A673 (cell line): ENCODE data around the gene FXYD2. TPM values are rescaled to one million over a fixed set of nuclear protein-coding genes. Genes with fewer than 3 reads are reported as not detected.

ENCODE experiments used
- BruUV-seq: library from RNA; stranded (reverse); fragments of 400-500 nt; replicated peaks from 2 replicates; lab custom pipeline; 2021; lab: Mats Ljungman, UMichigan
- CTCF ChIA-PET: fragments of 300-600 bp; sonication (Branson Sonifier 250); formaldehyde crosslinking; loops from one replicate; lab custom pipeline; 2022; ENCODE audit warnings: antibody characterized with exemption; lab: Charles Lee
- POLR2A ChIA-PET: fragments of 300-600 bp; sonication (Branson Sonifier 250); formaldehyde crosslinking; loops from one replicate; lab custom pipeline; 2022; ENCODE audit warnings: antibody characterized with exemption; ENCODE audit not compliant: low non-redundant PET; lab: Charles Lee
- DNase-seq: peaks from one replicate; pipeline ENCODE4 v3.0.0-alpha.2; 2015; ENCODE audit warnings: low spot score
- H3K27ac ChIP-seq: fragments of 200-600 bp; sonication (generic); 2 replicates; pipeline ENCODE4 v1.5.1; 2016; ENCODE audit warnings: mixed run types, low read depth, mild to moderate bottlenecking, mixed read lengths, antibody characterized with exemption, low read length; ENCODE audit not compliant: poor library complexity, severe bottlenecking
- H3K27me3 ChIP-seq: fragments of 200-600 bp; sonication (generic); replicated peaks from 2 replicates; pipeline ENCODE4 v1.6.1; 2017; ENCODE audit warnings: mixed run types, low read depth, mild to moderate bottlenecking, mixed read lengths, antibody characterized with exemption, low read length; ENCODE audit not compliant: insufficient read depth, poor library complexity
- H3K36me3 ChIP-seq: fragments of 200-600 bp; sonication (generic); 2 replicates; pipeline ENCODE4 v1.6.1; 2016; ENCODE audit warnings: mixed run types, mild to moderate bottlenecking, mixed read lengths, antibody characterized with exemption, low read length; ENCODE audit not compliant: insufficient read depth, poor library complexity, severe bottlenecking
- H3K4me1 ChIP-seq: fragments of 200-600 bp; sonication (generic); 2 replicates; pipeline ENCODE4 v1.6.1; 2017; ENCODE audit warnings: mixed run types, mild to moderate bottlenecking, mixed read lengths, antibody characterized with exemption, low read length; ENCODE audit not compliant: insufficient read depth, poor library complexity, severe bottlenecking
- H3K4me3 ChIP-seq: fragments of 200-600 bp; sonication (generic); 2 replicates; pipeline ENCODE4 v1.5.1; 2016; ENCODE audit warnings: low read depth, mixed run types, mild to moderate bottlenecking, mixed read lengths, low read length; ENCODE audit not compliant: poor library complexity, severe bottlenecking
- H3K9me3 ChIP-seq: fragments of 200-600 bp; sonication (generic); 2 replicates; pipeline ENCODE4 v1.6.1; 2016; ENCODE audit warnings: mixed run types, low read depth, mild to moderate bottlenecking, mixed read lengths, antibody characterized with exemption, low read length; ENCODE audit not compliant: poor library complexity, severe bottlenecking
- EZH2 ChIP-seq: fragments of 200-600 bp; sonication (generic); IDR thresholded peaks from 2 replicates; pipeline ENCODE4 v1.6.1; 2017; ENCODE audit warnings: borderline replicate concordance, low read depth, mild to moderate bottlenecking, mixed read lengths, antibody characterized with exemption, low read length; ENCODE audit not compliant: poor library complexity, severe bottlenecking
- intact Hi-C: fragments of 100-400 bp; cut with micrococcal nuclease; formaldehyde crosslinking; loops from one replicate; pipeline ENCODE4 v1.10.0; 2022; ENCODE audit not compliant: unreplicated experiment
- total RNA-seq: library from RNA; stranded (reverse); gene quantifications from 2 replicates; pipeline ENCODE4 v1.2.3, GENCODE V29; 2021
- TF ChIP-seq, protein P1 (sequence below): fragments of 300-800, 200-600 bp; sonication (generic); conservative IDR thresholded peaks from 2 replicates; pipeline ENCODE4 v1.5.1; 2017; ENCODE audit warnings: low read depth, mild to moderate bottlenecking, antibody characterized with exemption, low read length, moderate library complexity, mixed read lengths

The FXYD2 gene
- total RNA-seq, 1 experiment from 2014 or later = not detected

DNA sequence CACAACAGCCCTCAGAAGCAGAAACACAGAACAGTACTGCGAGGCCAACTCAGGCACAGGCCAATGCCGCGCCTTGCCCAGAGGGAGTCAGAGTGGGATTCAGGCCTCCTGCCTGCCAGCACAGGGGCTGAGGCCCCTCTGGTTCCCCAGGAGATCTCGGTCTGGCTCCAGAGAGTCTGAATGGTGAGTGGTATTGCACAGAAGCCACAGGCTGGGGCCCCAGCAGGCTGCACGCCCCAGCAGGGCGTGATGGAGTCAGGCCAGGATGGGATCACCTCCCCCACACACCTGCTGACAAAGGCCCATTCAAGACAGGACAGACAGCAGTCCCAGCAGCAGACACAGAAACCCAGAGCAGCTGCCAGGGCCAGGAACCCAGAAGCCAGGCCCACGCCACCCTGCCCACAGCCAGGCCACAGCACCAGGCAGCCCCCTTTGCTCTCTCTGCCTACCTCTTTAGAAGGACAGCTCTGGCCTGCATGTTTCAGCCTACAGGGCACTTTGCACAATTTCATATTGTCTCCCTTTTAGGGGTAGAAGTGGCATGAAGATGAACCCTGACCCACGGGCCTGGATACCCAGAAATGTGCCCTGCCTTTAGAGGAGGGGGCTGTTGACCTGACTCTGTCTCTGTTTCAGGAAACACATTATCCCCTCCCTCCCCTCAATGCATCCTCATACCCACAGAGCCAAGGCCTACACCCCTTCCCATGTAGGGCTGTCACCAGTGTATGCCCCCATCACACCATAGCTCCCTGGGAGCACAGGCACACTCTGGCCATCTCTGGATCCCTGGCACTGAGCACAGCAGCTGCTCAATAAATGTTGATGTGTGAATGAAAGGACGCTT is 45.8 kb upstream of the FXYD2 start:
- CTCF ChIA-PET = no interaction called here

DNA sequence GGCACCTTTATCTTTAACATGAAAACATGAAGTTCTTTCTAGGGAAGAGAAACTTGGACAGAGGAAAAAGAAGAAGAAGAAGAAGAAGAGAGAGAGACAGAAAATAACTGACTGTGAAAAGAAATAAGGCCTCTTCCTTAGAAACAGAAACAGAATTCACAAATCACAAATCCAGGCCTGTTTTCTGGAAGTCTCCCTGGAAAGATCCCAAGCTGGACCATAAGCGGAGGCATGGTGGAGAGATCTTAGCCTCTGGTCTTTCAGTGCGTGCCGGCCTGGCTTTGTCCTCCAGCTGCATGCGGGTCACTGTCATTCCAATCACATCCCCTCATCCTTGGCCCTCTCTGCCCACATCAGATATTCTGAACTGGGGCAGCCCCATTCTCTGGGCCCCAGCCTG is 45.1 kb upstream of the FXYD2 start:
- no TSS peak for BruUV-seq
- H3K27me3 ChIP-seq = no peaks in the 10 kb centered on the region
- no peak overlapping the region for H3K4me3 ChIP-seq
- intact Hi-C loops = no loop called here
- CTCF ChIA-PET = no interaction called here
- H3K27ac ChIP-seq = no peak overlapping the region
- H3K36me3 ChIP-seq = no peaks in the 10 kb centered on the region
- no peak for DNase-seq
- no peaks in the 10 kb centered on the region for H3K9me3 ChIP-seq
- TF ChIP-seq EZH2 = no peak
- TF ChIP-seq, protein P1, sequence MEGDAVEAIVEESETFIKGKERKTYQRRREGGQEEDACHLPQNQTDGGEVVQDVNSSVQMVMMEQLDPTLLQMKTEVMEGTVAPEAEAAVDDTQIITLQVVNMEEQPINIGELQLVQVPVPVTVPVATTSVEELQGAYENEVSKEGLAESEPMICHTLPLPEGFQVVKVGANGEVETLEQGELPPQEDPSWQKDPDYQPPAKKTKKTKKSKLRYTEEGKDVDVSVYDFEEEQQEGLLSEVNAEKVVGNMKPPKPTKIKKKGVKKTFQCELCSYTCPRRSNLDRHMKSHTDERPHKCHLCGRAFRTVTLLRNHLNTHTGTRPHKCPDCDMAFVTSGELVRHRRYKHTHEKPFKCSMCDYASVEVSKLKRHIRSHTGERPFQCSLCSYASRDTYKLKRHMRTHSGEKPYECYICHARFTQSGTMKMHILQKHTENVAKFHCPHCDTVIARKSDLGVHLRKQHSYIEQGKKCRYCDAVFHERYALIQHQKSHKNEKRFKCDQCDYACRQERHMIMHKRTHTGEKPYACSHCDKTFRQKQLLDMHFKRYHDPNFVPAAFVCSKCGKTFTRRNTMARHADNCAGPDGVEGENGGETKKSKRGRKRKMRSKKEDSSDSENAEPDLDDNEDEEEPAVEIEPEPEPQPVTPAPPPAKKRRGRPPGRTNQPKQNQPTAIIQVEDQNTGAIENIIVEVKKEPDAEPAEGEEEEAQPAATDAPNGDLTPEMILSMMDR = no peak
- no peaks in the 10 kb centered on the region for H3K4me1 ChIP-seq
- POLR2A ChIA-PET = no interaction called here

More for the DNA sequence above, 45.8 kb upstream of the FXYD2 start:
- Histone ChIP-seq H3K9me3 (no peaks in the 10 kb centered on the region), H3K4me3 (no peak overlapping the region), H3K27me3 (no peaks in the 10 kb centered on the region), H3K36me3 (no peaks in the 10 kb centered on the region), H3K4me1 (no peaks in the 10 kb centered on the region), H3K27ac (no peak overlapping the region)
- POLR2A ChIA-PET = no interaction called here
- intact Hi-C loops = no loop called here
- DNase-seq = no peak
- TF ChIP-seq EZH2 = no peak
- TF ChIP-seq, protein P1 = no peak
- BruUV-seq = no TSS peak

DNA sequence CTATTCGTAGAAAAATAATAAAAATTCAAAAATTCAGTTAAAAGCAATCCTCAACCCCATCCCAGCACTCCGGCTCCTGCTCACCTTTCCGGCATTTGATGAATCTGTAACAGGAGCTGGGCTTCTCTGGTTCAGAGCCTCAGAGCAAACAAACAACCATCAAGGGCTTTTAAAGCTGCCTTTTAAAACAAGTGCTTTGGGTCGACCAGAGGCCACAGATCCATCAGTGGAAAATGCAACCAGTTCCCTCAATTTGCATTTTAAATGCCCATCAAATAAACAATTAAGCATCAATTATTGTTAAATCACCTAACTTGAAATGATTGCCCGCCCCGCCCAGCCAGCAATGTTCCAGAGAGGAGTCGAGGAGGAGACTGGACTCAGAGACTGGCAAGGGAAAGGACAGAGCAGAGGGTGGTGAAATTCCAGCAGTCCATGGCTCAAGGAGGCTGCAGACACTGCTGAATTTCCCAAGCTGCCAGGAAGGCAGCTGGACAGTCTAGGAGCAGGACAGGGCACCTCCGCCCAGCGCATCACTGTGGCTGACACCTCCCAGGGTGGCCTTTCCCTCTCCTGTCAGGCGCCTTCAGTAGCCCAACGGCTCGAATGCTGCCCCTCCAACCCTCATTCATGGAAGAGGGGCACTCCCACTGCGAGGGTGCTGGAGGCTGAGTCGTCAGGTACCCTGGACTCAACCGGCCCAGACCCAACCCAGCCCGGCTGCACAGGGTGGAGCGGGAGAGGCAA is 44.4 kb upstream of the FXYD2 start:
- intact Hi-C loops = no loop called here

More for the DNA sequence above, 44.4 kb upstream of the FXYD2 start:
- no peak overlapping the region for H3K4me3 ChIP-seq
- no peaks in the 10 kb centered on the region for H3K36me3 ChIP-seq
- H3K9me3 ChIP-seq = no peaks in the 10 kb centered on the region
- H3K27ac ChIP-seq = no peak overlapping the region
- no peaks in the 10 kb centered on the region for H3K4me1 ChIP-seq
- CTCF ChIA-PET = no interaction called here
- POLR2A ChIA-PET = no interaction called here
- TF ChIP-seq, protein P1 = no peak
- TF ChIP-seq EZH2 = no peak
- BruUV-seq = no TSS peak
- no peak for DNase-seq
- no peaks in the 10 kb centered on the region for H3K27me3 ChIP-seq
